Nephron (organoid): ENCODE results near the gene UBTFL1.
A peak's percentile ranks its signal among the peaks of the same experiment; 100 is the strongest.

Source experiments
- H3K27ac Mint-ChIP-seq, 3 experiments: 2 replicates each; pipeline ENCODE4 v1.8.0; 2020; ENCODE audit warnings: mixed read lengths in 3 of 3, mild to moderate bottlenecking in 2 of 3, moderate library complexity in 1 of 3
- H3K27me3 Mint-ChIP-seq: 2 replicates; pipeline ENCODE4 v1.8.0; 2021; ENCODE audit warnings: low read depth, mild to moderate bottlenecking, moderate library complexity, mixed read lengths
- H3K36me3 Mint-ChIP-seq: 2 replicates; pipeline ENCODE4 v1.8.0; 2020; ENCODE audit warnings: low read depth, mixed read lengths
- H3K4me1 Mint-ChIP-seq: 2 replicates; pipeline ENCODE4 v1.8.0; 2020; ENCODE audit warnings: mixed read lengths
- H3K4me3 Mint-ChIP-seq, 3 experiments: 2 replicates each; pipeline ENCODE4 v1.8.0; 2020; ENCODE audit warnings: mild to moderate bottlenecking in 3 of 3, mixed read lengths in 3 of 3, moderate library complexity in 2 of 3
- H3K9me3 Mint-ChIP-seq: 2 replicates; pipeline ENCODE4 v1.8.0; 2020; ENCODE audit warnings: mixed read lengths
- CTCF ChIP-seq, 3 experiments: fragments of 200-600 bp; sonication (generic); IDR thresholded peaks; one replicate each; pipeline ENCODE4 v1.5.0; 2021; ENCODE audit warnings: antibody characterized with exemption in 3 of 3; ENCODE audit not compliant: unreplicated experiment in 3 of 3

The UBTFL1 gene

GRCh38 chr11:90120191-90120590 is 34.4 kb downstream of the UBTFL1 start:
- no peaks in the 10 kb centered on the region for H3K36me3 Mint-ChIP-seq
- H3K27ac Mint-ChIP-seq, result no peak overlapping the region
- H3K9me3 Mint-ChIP-seq, result no peaks in the 10 kb centered on the region
- H3K4me3 Mint-ChIP-seq, result no peak overlapping the region
- TF ChIP-seq CTCF (IDR thresholded peaks at IDR 0.05; ENCODE audit: unreplicated experiment in 3 of 3), result no peak
- H3K27me3 Mint-ChIP-seq, result no peaks in the 10 kb centered on the region
- H3K4me1 Mint-ChIP-seq, result no peaks in the 10 kb centered on the region

- H3K4me3 Mint-ChIP-seq, result no peak overlapping the region
- no peak overlapping the region for H3K27ac Mint-ChIP-seq
- no peaks in the 10 kb centered on the region for H3K4me1 Mint-ChIP-seq
- no peaks in the 10 kb centered on the region for H3K9me3 Mint-ChIP-seq
- no peaks in the 10 kb centered on the region for H3K36me3 Mint-ChIP-seq
- TF ChIP-seq CTCF (IDR thresholded peaks at IDR 0.05; ENCODE audit: unreplicated experiment in 3 of 3), result no peak
- H3K27me3 Mint-ChIP-seq, result no peaks in the 10 kb centered on the region
Observed at GRCh38 chr11:90124371-90124770, 38.6 kb downstream of the UBTFL1 start.

- H3K27me3 Mint-ChIP-seq, result no peaks in the 10 kb centered on the region
- no peaks in the 10 kb centered on the region for H3K36me3 Mint-ChIP-seq
- no peaks in the 10 kb centered on the region for H3K9me3 Mint-ChIP-seq
- H3K4me1 Mint-ChIP-seq, result no peaks in the 10 kb centered on the region
- H3K4me3 Mint-ChIP-seq, result no peak overlapping the region
- H3K27ac Mint-ChIP-seq, result no peak overlapping the region
- TF ChIP-seq CTCF (IDR thresholded peaks at IDR 0.05; ENCODE audit: unreplicated experiment in 3 of 3), result no peak
Observed at GRCh38 chr11:90124946-90125345, 39.2 kb downstream of the UBTFL1 start.

GRCh38 chr11:90133560-90134477 is 48.1 kb downstream of the UBTFL1 start:
- Mint-ChIP-seq H3K36me3 (peaks cover 7% of the 10 kb centered on the region), H3K4me1 (peaks cover 22% of the 10 kb centered on the region), H3K9me3 (no peaks in the 10 kb centered on the region), H3K27ac (peak overlapping the region; percentile 71 to 87 (median 77)), H3K4me3 (peak overlapping the region; percentile 80 to 88 (median 87)), H3K27me3 (no peaks in the 10 kb centered on the region)
- no peak for TF ChIP-seq CTCF (IDR thresholded peaks at IDR 0.05; ENCODE audit: unreplicated experiment in 3 of 3)

- Mint-ChIP-seq H3K9me3 (no peaks in the 10 kb centered on the region), H3K27ac (peak within 1 kb of the TSS; percentile 71 to 87 (median 77)), H3K4me1 (peaks cover 22% of the 10 kb centered on the region), H3K27me3 (no peaks in the 10 kb centered on the region), H3K4me3 (peak within 1 kb of the TSS; percentile 80 to 88 (median 87)), H3K36me3 (peaks cover 7% of the 10 kb centered on the region)
- TF ChIP-seq CTCF (IDR thresholded peaks at IDR 0.05; ENCODE audit: unreplicated experiment in 3 of 3), result no peak
Observed at GRCh38 chr11:90134478-90135003, 48.8 kb downstream of the UBTFL1 start, which contains the start of gene NAALAD2. Gene NAALAD2, plus strand, starts transcription at chr11:90134663. Its CDS starts 96 bp downstream, at chr11:90134759.
